ENCODE data around the gene SASH1. TPM values are rescaled to one million over a fixed set of nuclear protein-coding genes. Genes with fewer than 3 reads are reported as not detected.

The SASH1 gene
- total and polyA plus RNA-seq, 9 donors = 8.6 to 35.2 (median 18.2) TPM

- no peak for DNase-seq
- Histone ChIP-seq H3K27me3 (no peaks in the 10 kb centered on the region), H3K4me3 (no peak overlapping the region), H3K9me3 (no peaks in the 10 kb centered on the region), H3K36me3 (no peaks in the 10 kb centered on the region), H3K27ac (no peak overlapping the region), H3K4me1 (ENCODE audit: insufficient read depth) (no peaks in the 10 kb centered on the region)
- intact Hi-C loops (cut with DNase I) = no loop called here
- WGBS, 3 donors = 94 to 97% (median 96%) methylated on average over 5 of the region's 5 CpGs
- TF ChIP-seq POLR2A (IDR thresholded peaks at IDR 0.05) (no peak), EP300 (IDR thresholded peaks at IDR 0.05) (no peak), CTCF (IDR thresholded peaks at IDR 0.05) (no peak)
Measured at GRCh38 chr6:148359228-148359627, 16.6 kb downstream of the SASH1 start.

GRCh38 chr6:148364056-148364824, 21.6 kb downstream of the SASH1 start:
- intact Hi-C loops (cut with DNase I) = no loop called here
- H3K4me3 ChIP-seq = no peak overlapping the region
- WGBS, 3 donors = 79 to 86% (median 79%) methylated on average over 11 of the region's 11 CpGs
- no peaks in the 10 kb centered on the region for H3K36me3 ChIP-seq
- no peaks in the 10 kb centered on the region for H3K27me3 ChIP-seq
- no peak overlapping the region for H3K27ac ChIP-seq
- H3K4me1 ChIP-seq (ENCODE audit: insufficient read depth) = peaks cover 2% of the 10 kb centered on the region
- no peak for TF ChIP-seq CTCF (IDR thresholded peaks at IDR 0.05)
- TF ChIP-seq EP300 (IDR thresholded peaks at IDR 0.05) = no peak
- no peak for TF ChIP-seq POLR2A (IDR thresholded peaks at IDR 0.05)
- no peak for DNase-seq
- no peaks in the 10 kb centered on the region for H3K9me3 ChIP-seq

- no peak for DNase-seq
- 80 to 88% (median 82%) methylated on average over 3 of the region's 3 CpGs for WGBS, 3 donors
- TF ChIP-seq EP300 (IDR thresholded peaks at IDR 0.05) = no peak
- TF ChIP-seq POLR2A (IDR thresholded peaks at IDR 0.05) = no peak
- TF ChIP-seq CTCF (IDR thresholded peaks at IDR 0.05) = no peak
- Histone ChIP-seq H3K4me3 (no peak overlapping the region), H3K36me3 (no peaks in the 10 kb centered on the region), H3K27ac (no peak overlapping the region), H3K27me3 (no peaks in the 10 kb centered on the region), H3K9me3 (no peaks in the 10 kb centered on the region), H3K4me1 (ENCODE audit: insufficient read depth) (peaks cover 2% of the 10 kb centered on the region)
- intact Hi-C loops (cut with DNase I) = no loop called here
Measured at GRCh38 chr6:148365041-148365440, 22.4 kb downstream of the SASH1 start.

- Histone ChIP-seq H3K4me1 (ENCODE audit: insufficient read depth) (peaks cover 2% of the 10 kb centered on the region), H3K27me3 (no peaks in the 10 kb centered on the region), H3K9me3 (no peaks in the 10 kb centered on the region), H3K36me3 (no peaks in the 10 kb centered on the region), H3K4me3 (no peak overlapping the region), H3K27ac (no peak overlapping the region)
- peak in 3 of 5 donors; percentile 24 to 43 (median 40) for DNase-seq
- intact Hi-C loops (cut with DNase I) = no loop called here
- no peak for TF ChIP-seq EP300 (IDR thresholded peaks at IDR 0.05)
- no peak for TF ChIP-seq CTCF (IDR thresholded peaks at IDR 0.05)
- TF ChIP-seq POLR2A (IDR thresholded peaks at IDR 0.05) = no peak
- 64 to 69% (median 66%) methylated on average over 11 of the region's 11 CpGs for WGBS, 3 donors
Measured at GRCh38 chr6:148367411-148368024, 24.9 kb downstream of the SASH1 start.

Data from ovary (tissue), 9 donors.